Endothelial cell of umbilical vein (primary cell): ENCODE results near the gene ARHGEF7. TPM values are rescaled to one million over a fixed set of nuclear protein-coding genes. Genes with fewer than 3 reads are reported as not detected.

Source experiments
- BruUV-seq: library from RNA; stranded (reverse); fragments of 400-500 nt; replicated peaks from 2 replicates; lab custom pipeline; 2021; lab: Mats Ljungman, UMichigan
- CTCF ChIA-PET: fragments of 300-600, 350-600 bp; sonication (Branson Sonifier 250); formaldehyde crosslinking; loops from one replicate; lab custom pipeline; 2021; ENCODE audit warnings: antibody characterized with exemption, inconsistent platforms; lab: Charles Lee
- POLR2A ChIA-PET: fragments of 300-600, 350-600 bp; sonication (Branson Sonifier 250); formaldehyde crosslinking; loops from one replicate; lab custom pipeline; 2021; ENCODE audit warnings: antibody characterized with exemption, inconsistent platforms; lab: Charles Lee
- DNase-seq: peaks from one replicate; pipeline ENCODE4 v3.0.0-alpha.2; 2011; ENCODE audit warnings: low read depth, low spot score
- FAIRE-seq: peaks from 2 replicates; lab custom pipeline; 2011; peaks lifted over from hg19 to GRCh38; lab: Jason Lieb, UNC
- H2AFZ ChIP-seq: 2 replicates; pipeline ENCODE4 v1.6.0; 2012; ENCODE audit warnings: low read depth, low read length, control low read depth, inconsistent platforms
- H3K27ac ChIP-seq: 2 replicates; pipeline ENCODE4 v1.5.1; 2011; ENCODE audit warnings: low read depth, mild to moderate bottlenecking, control low read depth, low read length, moderate library complexity; ENCODE audit not compliant: insufficient read depth
- H3K27me3 ChIP-seq, 2 experiments: 2 replicates each; pipeline versions ENCODE4 v1.6.0 to v1.6.1; 2011; ENCODE audit warnings: low read length in 2 of 2, mixed read lengths in 1 of 2; ENCODE audit not compliant: control insufficient read depth in 2 of 2, insufficient read depth in 2 of 2
- H3K36me3 ChIP-seq, 2 experiments: 2 replicates in 1 of 2; 3 replicates in 1 of 2; pipeline ENCODE4 v1.5.1; 2011; ENCODE audit warnings: low read length in 2 of 2, mild to moderate bottlenecking in 1 of 2, moderate library complexity in 1 of 2; ENCODE audit not compliant: control insufficient read depth in 2 of 2, insufficient read depth in 2 of 2; ENCODE audit errors: extremely low read depth in 1 of 2
- H3K4me1 ChIP-seq: 3 replicates; pipeline ENCODE4 v1.5.1; 2011; ENCODE audit warnings: mild to moderate bottlenecking, low read length; ENCODE audit not compliant: control insufficient read depth, insufficient read depth; ENCODE audit errors: extremely low read depth
- H3K4me2 ChIP-seq: 2 replicates; pipeline ENCODE4 v1.6.1; 2011; ENCODE audit warnings: low read length, control low read depth, mixed read lengths; ENCODE audit not compliant: insufficient read depth
- H3K4me3 ChIP-seq, 3 experiments: fragments of 200-600 bp in 1 of 3; sonication (generic), shearing (Covaris generic) in 1 of 3; replicated peaks in 1 of 3; 2 replicates each; pipeline ENCODE4 v1.5.1; 2011 to 2016; ENCODE audit warnings: control low read depth in 3 of 3, low read length in 3 of 3, mild to moderate bottlenecking in 2 of 3, inconsistent platforms in 1 of 3, low read depth in 1 of 3, moderate library complexity in 1 of 3; ENCODE audit not compliant: insufficient read depth in 1 of 3
- H3K79me2 ChIP-seq: 2 replicates; pipeline ENCODE4 v1.6.0; 2012; ENCODE audit warnings: low read length, inconsistent platforms; ENCODE audit not compliant: control insufficient read depth, insufficient read depth
- H3K9ac ChIP-seq: replicated peaks from 2 replicates; pipeline ENCODE3; 2011; ENCODE audit warnings: low read length, control low read depth; ENCODE audit not compliant: insufficient read depth; ENCODE audit errors: extremely low read depth
- H3K9me1 ChIP-seq: replicated peaks from 3 replicates; pipeline ENCODE4 v1.6.0; 2011; ENCODE audit warnings: mild to moderate bottlenecking, low read length; ENCODE audit not compliant: control insufficient read depth, insufficient read depth; ENCODE audit errors: extremely low read depth
- H3K9me3 ChIP-seq: replicated peaks from 2 replicates; pipeline ENCODE4 v1.5.1; 2012; ENCODE audit warnings: low read length, inconsistent platforms; ENCODE audit not compliant: control insufficient read depth, insufficient read depth
- H4K20me1 ChIP-seq: replicated peaks from 2 replicates; pipeline ENCODE3; 2011; ENCODE audit warnings: mild to moderate bottlenecking, low read length; ENCODE audit not compliant: control insufficient read depth, insufficient read depth; ENCODE audit errors: extremely low read depth
- CTCF ChIP-seq, 2 donors: IDR thresholded peaks; 1 replicate in 1 of 2; 2 replicates in 1 of 2; pipeline ENCODE4 v1.5.1; 2011; ENCODE audit warnings: low read length in 2 of 2, mild to moderate bottlenecking in 2 of 2, moderate library complexity in 2 of 2, control low read depth in 1 of 2, inconsistent platforms in 1 of 2, low read depth in 1 of 2; ENCODE audit not compliant: insufficient read depth in 1 of 2; ENCODE audit errors: extremely low read depth in 1 of 2
- EZH2 ChIP-seq: IDR thresholded peaks from 2 replicates; pipeline ENCODE4 v1.6.1; 2012; ENCODE audit warnings: borderline replicate concordance, low read depth, mild to moderate bottlenecking, moderate library complexity, low read length, inconsistent platforms; ENCODE audit not compliant: severe bottlenecking
- FOS ChIP-seq: IDR thresholded peaks from 2 replicates; pipeline ENCODE4 v1.6.1; 2011; ENCODE audit warnings: mild to moderate bottlenecking, low read length, moderate library complexity, borderline replicate concordance; ENCODE audit not compliant: insufficient read depth
- GATA2 ChIP-seq: IDR thresholded peaks from 2 replicates; pipeline ENCODE4 v1.7.0; 2011; ENCODE audit warnings: low read depth, mild to moderate bottlenecking, moderate library complexity, mixed read lengths, low read length; ENCODE audit not compliant: insufficient read length, insufficient read depth
- JUN ChIP-seq: IDR thresholded peaks from 2 replicates; pipeline ENCODE4 v1.6.1; 2011; ENCODE audit warnings: borderline replicate concordance, low read depth; ENCODE audit not compliant: insufficient read length, insufficient read depth
- MAX ChIP-seq: IDR thresholded peaks from 2 replicates; pipeline ENCODE4 v1.6.1; 2011; ENCODE audit not compliant: insufficient read depth, insufficient read length
- MYC ChIP-seq: IDR thresholded peaks from one replicate; pipeline ENCODE4 v1.6.1; 2011; ENCODE audit warnings: mild to moderate bottlenecking, low read depth, low read length
- POLR2A ChIP-seq: IDR thresholded peaks from 2 replicates; pipeline ENCODE4 v1.6.1; 2012; ENCODE audit warnings: low read depth, mild to moderate bottlenecking, control low read depth, low read length
- POLR2AphosphoS5 ChIP-seq: IDR thresholded peaks from 2 replicates; pipeline ENCODE4 v1.6.1; 2012; ENCODE audit warnings: low read depth, mild to moderate bottlenecking, control low read depth, low read length, moderate library complexity; ENCODE audit not compliant: insufficient read depth
- dilution Hi-C: fragments of 300-500 bp; cut with MboI; formaldehyde crosslinking; loops from one replicate; pipeline ENCODE4 v1.15.0; 2019; ENCODE audit warnings: low sequenced_read_pairs; ENCODE audit not compliant: extremely low pct_ligation_motif_present
- intact Hi-C: fragments of 100-400 bp; cut with micrococcal nuclease; formaldehyde crosslinking; loops from one replicate; pipeline ENCODE4 v1.10.0; 2022
- polyA plus RNA-seq, 4 experiments: library from polyadenylated mRNA; depleted of rRNA in 3 of 4; stranded (reverse) in 3 of 4; unstranded in 1 of 4; fragments of >200 nt; gene quantifications; 2 replicates each; pipeline versions ENCODE4 v1.2.1 to v1.2.3, GENCODE V29; 2011 to 2012; ENCODE audit warnings: missing spikeins in 1 of 4
- total RNA-seq: library from RNA; stranded (reverse); gene quantifications from 2 replicates; pipeline ENCODE4 v1.2.3, GENCODE V29; 2021

Gene ARHGEF7
- total and polyA plus RNA-seq, 2 donors (not counting 3 experiments of a cell fraction or from before 2014, with no cell fraction given), result 94.9 to 155 TPM

GRCh38 chr13:111183087-111183645 lies 68.1 kb downstream of the ARHGEF7 start:
- CTCF ChIA-PET, result interaction anchor here (0.9 kb wide), 1 partner anchor 11 kb away, joined by 3 read pairs; no protein-coding TSS in a partner anchor
- no peaks in the 10 kb centered on the region for H3K36me3 ChIP-seq
- no peak for DNase-seq
- no peak overlapping the region for H3K4me2 ChIP-seq
- intact Hi-C loops, result no loop called here
- H3K4me3 ChIP-seq, result no peak overlapping the region
- H4K20me1 ChIP-seq, result no peaks in the 10 kb centered on the region
- H3K9ac ChIP-seq, result no peak overlapping the region
- no peaks in the 10 kb centered on the region for H3K27me3 ChIP-seq
- no peak overlapping the region for H2AFZ ChIP-seq
- H3K4me1 ChIP-seq, result peaks cover 12% of the 10 kb centered on the region
- H3K9me1 ChIP-seq, result no peaks in the 10 kb centered on the region
- TF ChIP-seq EZH2 (no peak), CTCF (IDR thresholded peaks at IDR 0.05; ENCODE audit: extremely low read depth in 1 of 2, insufficient read depth in 1 of 2, low read depth in 1 of 2, low read length in 2 of 2) (no peak), GATA2 (no peak), JUN (no peak), MYC (no peak), POLR2AphosphoS5 (no peak), POLR2A (no peak), FOS (no peak), MAX (no peak)
- no peak overlapping the region for H3K27ac ChIP-seq
- POLR2A ChIA-PET, result no interaction called here
- FAIRE-seq, result no peak
- H3K9me3 ChIP-seq, result no peaks in the 10 kb centered on the region
- no TSS peak for BruUV-seq
- dilution Hi-C loops, result no loop called here
- H3K79me2 ChIP-seq, result peaks cover 80% of the 10 kb centered on the region
